Middle frontal gyrus (tissue), 1 donor: ENCODE data around the gene MMP14.

ENCODE experiments used
- DNase-seq: peaks from one replicate; pipeline ENCODE4 v3.0.0-alpha.2; 2015; ENCODE audit warnings: low spot score; ENCODE audit errors: extremely low spot score

Gene MMP14

GRCh38 chr14:22884076-22884737 is 47.8 kb downstream of the MMP14 start:
- no peak for DNase-seq

GRCh38 chr14:22884738-22885523 is 48.5 kb downstream of the MMP14 start:
- DNase-seq = no peak

GRCh38 chr14:22885975-22886374 is 49.6 kb downstream of the MMP14 start:
- no peak for DNase-seq

DNA sequence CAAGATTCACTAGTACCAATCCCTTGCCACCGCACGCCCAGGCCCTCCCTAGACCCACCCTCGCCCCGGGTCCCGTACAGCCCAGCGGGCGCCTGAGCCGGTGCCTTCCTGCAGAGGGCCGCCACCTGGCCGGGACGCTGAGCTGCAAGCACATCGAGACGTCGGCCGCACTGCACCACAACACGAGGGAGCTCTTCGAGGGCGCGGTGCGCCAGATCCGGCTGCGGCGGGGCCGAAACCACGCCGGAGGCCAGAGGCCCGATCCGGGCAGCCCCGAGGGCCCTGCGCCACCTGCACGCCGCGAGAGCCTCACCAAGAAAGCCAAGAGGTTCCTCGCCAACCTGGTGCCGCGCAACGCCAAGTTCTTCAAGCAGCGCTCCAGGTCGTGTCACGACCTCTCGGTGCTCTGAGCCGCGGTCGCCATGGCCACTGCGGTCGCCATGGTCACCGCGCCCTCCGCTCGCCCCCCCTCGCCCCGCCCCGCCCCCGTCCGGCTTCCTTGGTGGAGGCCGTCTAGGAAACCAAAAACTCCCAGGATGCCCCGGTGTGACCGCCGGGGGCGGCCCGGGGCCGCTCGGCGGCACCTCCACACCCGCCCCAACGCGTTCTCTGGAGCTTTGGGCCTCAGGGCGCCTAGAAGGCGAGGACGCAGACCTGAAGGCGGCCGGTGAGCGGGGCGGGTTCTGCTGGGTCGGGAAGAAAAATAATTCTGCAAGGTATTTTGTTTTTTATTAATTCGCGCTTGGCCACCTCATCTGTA is 50.3 kb downstream of the MMP14 start:
- no peak for DNase-seq

- no peak for DNase-seq
These were observed 51.0 kb downstream of the MMP14 start for GRCh38 chr14:22887260-22887989.

DNA sequence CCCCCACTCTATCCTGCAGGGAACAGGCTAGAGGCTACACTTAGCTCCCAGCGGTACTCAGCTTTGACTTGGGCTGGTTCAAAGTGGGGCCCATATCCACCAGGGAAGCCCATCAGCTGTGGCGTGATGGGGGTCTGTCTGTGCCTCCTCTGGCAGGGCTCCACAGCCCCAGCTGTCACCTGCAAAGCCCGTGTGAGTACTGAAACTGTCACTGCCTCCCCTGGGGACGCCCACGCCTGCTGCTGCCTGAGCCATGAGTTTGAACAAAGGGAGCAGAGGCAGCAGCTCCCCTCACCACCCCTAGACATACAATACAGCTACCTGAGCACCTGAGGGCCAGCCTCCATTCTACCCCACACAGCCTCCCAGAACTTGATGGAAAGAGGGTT is 51.6 kb downstream of the MMP14 start:
- no peak for DNase-seq

GRCh38 chr14:22888662-22889061 is 52.3 kb downstream of the MMP14 start:
- DNase-seq = no peak

GRCh38 chr14:22890416-22890815 is 54.0 kb downstream of the MMP14 start:
- DNase-seq = no peak

DNA sequence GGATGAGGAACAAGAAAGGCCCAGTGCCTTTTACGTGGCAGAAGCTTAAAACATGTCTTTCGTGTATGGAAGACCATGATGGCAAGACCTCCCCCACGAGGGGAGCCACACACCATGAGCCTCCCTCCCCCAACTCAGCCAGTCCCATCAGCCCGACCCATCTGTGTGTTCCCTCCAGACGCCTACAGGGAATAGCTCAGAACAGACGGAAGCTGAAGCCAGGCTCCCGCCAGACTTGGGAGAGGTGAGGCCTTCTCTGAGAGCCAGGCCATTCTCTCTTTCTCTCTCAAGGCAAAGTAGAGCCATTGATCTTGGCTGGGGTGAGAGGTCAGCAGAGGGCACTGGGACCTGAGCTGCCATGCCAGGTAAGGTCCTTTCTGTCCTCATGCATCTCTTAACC is 56.1 kb downstream of the MMP14 start:
- no peak for DNase-seq

- DNase-seq = no peak
These were observed 57.3 kb downstream of the MMP14 start for GRCh38 chr14:22893706-22894105.

GRCh38 chr14:22895402-22895801 is 59.0 kb downstream of the MMP14 start:
- DNase-seq = no peak

GRCh38 chr14:22896356-22896755 is 60.0 kb downstream of the MMP14 start:
- no peak for DNase-seq

GRCh38 chr14:22896760-22897159 is 60.4 kb downstream of the MMP14 start:
- DNase-seq = no peak

DNA sequence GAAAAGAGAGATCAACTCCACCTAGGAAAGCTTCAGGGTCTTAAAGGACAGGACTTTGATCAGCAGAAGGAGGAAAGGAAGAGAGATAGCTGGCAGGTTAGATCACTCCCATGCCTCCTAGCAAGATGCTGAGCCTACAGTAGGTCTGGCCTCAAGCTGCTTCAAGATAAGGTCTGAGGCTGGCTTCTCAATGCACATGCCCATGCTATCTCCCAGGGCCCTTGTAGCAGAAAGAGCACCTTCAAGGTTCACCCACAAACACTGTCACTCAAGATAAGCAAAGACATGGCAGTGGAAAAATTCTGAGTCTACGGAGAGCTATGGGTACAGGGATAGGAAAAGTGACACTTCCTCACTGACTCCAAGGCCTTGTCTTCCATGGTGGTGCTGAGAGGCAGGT is 61.0 kb downstream of the MMP14 start:
- no peak for DNase-seq
